Activated naive CD4-positive, alpha-beta T cell treated with anti-CD3 and anti-CD28 coated beads, Interleukin-2, amount 10 ng/mL, durations not matched to agents 7 days and 5 days (primary cell): Measurements from ENCODE around the gene COX11.

Experiments
- CTCF ChIA-PET: fragments of 350-600 bp; sonication (Branson Sonifier 250); formaldehyde crosslinking; loops from one replicate; lab custom pipeline; 2021; ENCODE audit warnings: antibody characterized with exemption; lab: Charles Lee
- DNase-seq: peaks from one replicate; pipeline ENCODE4 v3.0.0-alpha.2; 2020
- H3K27ac Mint-ChIP-seq: one replicate; pipeline ENCODE4 v1.8.0; 2021; ENCODE audit warnings: mild to moderate bottlenecking, moderate library complexity, mixed read lengths
- H3K27me3 Mint-ChIP-seq: one replicate; pipeline ENCODE4 v1.8.0; 2021; ENCODE audit warnings: mild to moderate bottlenecking, mixed read lengths
- H3K36me3 Mint-ChIP-seq: one replicate; pipeline ENCODE4 v1.8.0; 2021; ENCODE audit warnings: mixed read lengths
- H3K4me1 Mint-ChIP-seq: one replicate; pipeline ENCODE4 v1.8.0; 2021; ENCODE audit warnings: mixed read lengths
- H3K4me3 Mint-ChIP-seq: one replicate; pipeline ENCODE4 v1.8.0; 2021; ENCODE audit warnings: mild to moderate bottlenecking, moderate library complexity, mixed read lengths
- H3K9me3 Mint-ChIP-seq: one replicate; pipeline ENCODE4 v1.8.0; 2021; ENCODE audit warnings: mixed read lengths

COX11 gene, protein sequence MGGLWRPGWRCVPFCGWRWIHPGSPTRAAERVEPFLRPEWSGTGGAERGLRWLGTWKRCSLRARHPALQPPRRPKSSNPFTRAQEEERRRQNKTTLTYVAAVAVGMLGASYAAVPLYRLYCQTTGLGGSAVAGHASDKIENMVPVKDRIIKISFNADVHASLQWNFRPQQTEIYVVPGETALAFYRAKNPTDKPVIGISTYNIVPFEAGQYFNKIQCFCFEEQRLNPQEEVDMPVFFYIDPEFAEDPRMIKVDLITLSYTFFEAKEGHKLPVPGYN

DNA sequence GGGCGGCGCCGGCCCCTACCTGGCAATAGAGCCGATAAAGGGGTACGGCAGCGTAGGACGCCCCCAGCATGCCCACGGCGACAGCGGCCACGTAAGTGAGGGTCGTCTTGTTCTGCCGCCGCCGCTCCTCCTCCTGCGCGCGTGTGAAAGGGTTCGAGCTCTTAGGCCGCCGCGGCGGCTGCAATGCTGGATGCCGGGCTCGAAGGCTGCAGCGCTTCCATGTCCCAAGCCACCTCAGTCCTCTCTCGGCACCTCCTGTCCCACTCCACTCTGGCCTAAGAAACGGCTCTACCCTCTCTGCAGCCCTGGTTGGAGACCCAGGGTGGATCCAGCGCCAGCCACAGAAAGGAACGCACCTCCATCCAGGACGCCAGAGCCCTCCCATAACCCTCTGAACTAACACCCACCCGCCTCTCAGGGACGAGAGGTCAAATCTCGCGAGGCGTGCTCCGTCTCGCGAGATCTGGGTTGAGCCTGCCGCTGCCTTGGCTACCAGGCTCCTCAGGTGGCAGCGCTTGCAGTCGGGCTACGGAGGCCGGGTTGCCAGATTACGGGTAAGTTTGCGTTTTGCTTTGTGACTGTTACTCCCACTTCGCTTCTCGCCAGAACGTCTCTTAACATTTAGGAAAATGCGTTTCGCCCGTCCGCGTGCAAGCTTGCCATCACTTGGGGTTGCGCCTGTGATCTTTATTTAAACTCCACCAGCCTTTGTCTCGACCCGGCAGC is at the start of gene COX11, which contains the start of gene STXBP4:
Gene COX11, minus strand, starts transcription at position 393 of the 726 bp plus-strand sequence. Its CDS starts 8 bp downstream, at position 385.
Gene STXBP4, plus strand, starts transcription at position 504 of the 726 bp plus-strand sequence. CDS start 17,455 bp downstream, outside the sequence.
- Mint-ChIP-seq H3K4me1 (peaks cover 26% of the 10 kb centered on the region), H3K36me3 (peaks cover 8% of the 10 kb centered on the region), H3K27ac (no peak within 1 kb of the TSS), H3K4me3 (no peak within 1 kb of the TSS), H3K27me3 (no peaks in the 10 kb centered on the region), H3K9me3 (no peaks in the 10 kb centered on the region)
- CTCF ChIA-PET, result interaction anchor here (0.7 to 1.0 kb wide), 2 partner anchors 24 to 274 kb away, joined by 3 to 4 read pairs; no protein-coding TSS in a partner anchor
- peak; percentile 96 for DNase-seq

DNA sequence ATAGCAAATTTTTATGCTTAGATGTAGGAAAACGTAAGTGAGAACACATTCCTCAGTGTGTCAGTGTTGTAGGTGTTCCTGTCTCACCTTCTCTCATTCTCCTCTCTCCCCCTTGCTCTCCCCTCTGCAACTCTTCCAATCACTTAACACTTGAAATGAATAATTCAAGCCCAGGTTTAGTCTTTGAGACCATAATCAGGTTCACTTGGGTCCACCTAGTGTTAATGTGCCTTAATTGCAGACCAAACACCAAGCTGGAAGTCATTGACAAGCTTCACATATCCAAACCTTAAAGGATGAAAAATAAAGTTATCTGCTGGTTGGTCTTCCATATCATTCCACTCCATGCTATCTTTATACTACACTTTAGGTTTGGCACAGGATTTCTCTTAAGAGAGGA is 37.1 kb upstream of the COX11 start:
- peak; percentile 23 for DNase-seq
- Mint-ChIP-seq H3K4me3 (no peak overlapping the region), H3K4me1 (no peaks in the 10 kb centered on the region), H3K36me3 (no peaks in the 10 kb centered on the region), H3K27ac (no peak overlapping the region), H3K27me3 (no peaks in the 10 kb centered on the region), H3K9me3 (no peaks in the 10 kb centered on the region)
- CTCF ChIA-PET, result interaction anchor here (0.5 to 1.5 kb wide), 9 partner anchors 12 to 509 kb away, joined by 3 to 4 read pairs (median 3); no protein-coding TSS in a partner anchor

- Mint-ChIP-seq H3K27me3 (no peaks in the 10 kb centered on the region), H3K4me3 (no peak overlapping the region), H3K27ac (no peak overlapping the region), H3K9me3 (no peaks in the 10 kb centered on the region), H3K4me1 (no peaks in the 10 kb centered on the region), H3K36me3 (no peaks in the 10 kb centered on the region)
- CTCF ChIA-PET, result interaction anchor here (1.1 to 1.5 kb wide), 2 partner anchors 234 to 352 kb away, joined by 3 to 4 read pairs; no protein-coding TSS in a partner anchor
- no peak for DNase-seq
Observed at GRCh38 chr17:55004484-55004883, 36.0 kb upstream of the COX11 start.

GRCh38 chr17:55002458-55002857 is 34.0 kb upstream of the COX11 start:
- Mint-ChIP-seq H3K36me3 (no peaks in the 10 kb centered on the region), H3K27me3 (no peaks in the 10 kb centered on the region), H3K9me3 (no peaks in the 10 kb centered on the region), H3K4me1 (no peaks in the 10 kb centered on the region), H3K4me3 (no peak overlapping the region), H3K27ac (no peak overlapping the region)
- no peak for DNase-seq
- CTCF ChIA-PET, result no interaction called here

- CTCF ChIA-PET, result interaction anchor here (1.3 to 6.6 kb wide), 3 partner anchors 300 to 360 kb away, joined by 3 to 60 read pairs (median 9); no protein-coding TSS in a partner anchor
Observed at GRCh38 chr17:54996441-54996840, 28.0 kb upstream of the COX11 start.

GRCh38 chr17:54992797-54993639 is 24.6 kb upstream of the COX11 start:
- Mint-ChIP-seq H3K27ac (no peak overlapping the region), H3K27me3 (no peaks in the 10 kb centered on the region)
- CTCF ChIA-PET, result interaction anchor here (0.7 to 6.6 kb wide), 20 partner anchors 12 to 778 kb away, joined by 3 to 60 read pairs (median 3); partner anchors contain the start of genes COX11 and STXBP4

More at GRCh38 chr17:54996441-54996840, 28.0 kb upstream of the COX11 start:
- no peak for DNase-seq
- no peaks in the 10 kb centered on the region for H3K36me3 Mint-ChIP-seq
- no peak overlapping the region for H3K4me3 Mint-ChIP-seq
- H3K27me3 Mint-ChIP-seq, result no peaks in the 10 kb centered on the region
- no peaks in the 10 kb centered on the region for H3K9me3 Mint-ChIP-seq
- no peak overlapping the region for H3K27ac Mint-ChIP-seq
- H3K4me1 Mint-ChIP-seq, result no peaks in the 10 kb centered on the region

DNA sequence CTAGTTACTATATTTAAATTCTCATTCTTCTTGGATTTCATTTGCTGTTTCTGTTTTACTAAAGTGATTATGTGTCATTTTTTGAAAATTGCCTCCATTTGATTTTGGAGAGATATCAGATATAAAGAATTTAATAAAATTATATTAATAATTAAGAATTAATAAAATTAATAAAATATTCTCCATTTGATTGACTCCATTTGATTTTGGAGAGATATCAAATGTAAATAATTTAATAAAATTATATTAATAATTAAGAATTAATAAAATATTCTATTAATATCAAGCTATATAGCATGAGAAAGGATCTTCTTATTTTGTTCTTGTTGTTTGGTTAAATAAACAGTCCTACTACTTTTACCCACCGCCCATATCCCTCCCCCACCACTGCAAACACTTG is 23.1 kb upstream of the COX11 start:
- CTCF ChIA-PET, result interaction anchor here (0.5 to 6.6 kb wide), 6 partner anchors 16 to 724 kb away, joined by 3 to 60 read pairs (median 4); no protein-coding TSS in a partner anchor
- H3K27me3 Mint-ChIP-seq, result no peaks in the 10 kb centered on the region

More at GRCh38 chr17:54992797-54993639, 24.6 kb upstream of the COX11 start:
- Mint-ChIP-seq H3K4me1 (no peaks in the 10 kb centered on the region), H3K9me3 (no peaks in the 10 kb centered on the region), H3K36me3 (no peaks in the 10 kb centered on the region), H3K4me3 (no peak overlapping the region)
- no peak for DNase-seq

DNA sequence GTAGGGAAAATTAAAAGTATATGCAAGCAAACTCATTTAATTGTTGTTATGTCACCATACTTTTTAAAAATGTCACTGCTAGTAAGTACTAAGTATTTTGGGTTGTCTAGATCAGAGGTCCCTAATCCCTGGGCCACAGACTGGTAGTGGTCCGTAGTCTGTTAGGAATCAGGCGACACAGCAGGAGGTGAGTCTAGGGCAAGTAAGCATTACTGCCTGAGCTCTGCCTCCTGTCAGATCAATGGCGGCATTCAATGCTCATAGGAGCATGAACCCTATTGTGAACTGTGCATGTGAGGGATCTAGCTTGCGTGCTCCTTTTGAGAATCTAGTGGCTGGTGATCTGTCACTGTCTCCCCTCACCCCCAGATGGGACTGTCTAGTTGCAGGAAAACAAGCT is 21.7 kb upstream of the COX11 start:
- Mint-ChIP-seq H3K27ac (no peak overlapping the region), H3K4me3 (no peak overlapping the region), H3K36me3 (no peaks in the 10 kb centered on the region), H3K27me3 (no peaks in the 10 kb centered on the region), H3K4me1 (no peaks in the 10 kb centered on the region), H3K9me3 (no peaks in the 10 kb centered on the region)
- DNase-seq, result no peak
- CTCF ChIA-PET, result interaction anchor here (6.6 kb wide), 1 partner anchor 367 kb away, joined by 60 read pairs; no protein-coding TSS in a partner anchor

More for the DNA sequence above, 23.1 kb upstream of the COX11 start:
- no peaks in the 10 kb centered on the region for H3K9me3 Mint-ChIP-seq
- H3K4me1 Mint-ChIP-seq, result no peaks in the 10 kb centered on the region
- DNase-seq, result no peak
- no peak overlapping the region for H3K4me3 Mint-ChIP-seq
- no peak overlapping the region for H3K27ac Mint-ChIP-seq
- no peaks in the 10 kb centered on the region for H3K36me3 Mint-ChIP-seq

- CTCF ChIA-PET, result interaction anchor here (1.4 kb wide), 1 partner anchor 372 kb away, joined by 5 read pairs; no protein-coding TSS in a partner anchor
- Mint-ChIP-seq H3K4me3 (no peak overlapping the region), H3K36me3 (no peaks in the 10 kb centered on the region), H3K4me1 (no peaks in the 10 kb centered on the region), H3K27ac (no peak overlapping the region), H3K27me3 (no peaks in the 10 kb centered on the region), H3K9me3 (peaks cover 3% of the 10 kb centered on the region)
- no peak for DNase-seq
Observed at GRCh38 chr17:54985476-54985875, 17.0 kb upstream of the COX11 start.

DNA sequence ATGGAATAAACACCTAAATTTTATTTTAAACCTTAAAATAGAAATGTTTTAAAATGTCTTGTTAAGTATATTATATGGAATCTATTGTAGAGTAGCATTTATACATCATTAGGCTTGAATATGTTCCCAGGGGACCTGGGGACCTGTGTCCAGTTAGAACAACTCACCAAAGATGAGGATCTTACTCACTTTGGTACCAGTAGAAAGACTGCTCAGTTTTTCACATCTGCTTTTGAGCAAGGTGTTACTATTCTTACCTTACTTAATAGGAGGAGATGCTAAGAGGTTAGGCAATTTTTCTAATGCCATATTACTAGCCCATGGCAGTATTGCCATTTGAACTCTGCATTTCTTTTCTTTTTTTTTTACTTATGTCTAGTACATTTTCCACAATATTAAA is 14.8 kb upstream of the COX11 start:
- H3K36me3 Mint-ChIP-seq, result no peaks in the 10 kb centered on the region
- H3K9me3 Mint-ChIP-seq, result peaks cover 5% of the 10 kb centered on the region
- CTCF ChIA-PET, result no interaction called here
- H3K27me3 Mint-ChIP-seq, result no peaks in the 10 kb centered on the region
- H3K4me1 Mint-ChIP-seq, result peaks cover 2% of the 10 kb centered on the region
- H3K4me3 Mint-ChIP-seq, result no peak overlapping the region
- DNase-seq, result no peak
- H3K27ac Mint-ChIP-seq, result no peak overlapping the region

DNA sequence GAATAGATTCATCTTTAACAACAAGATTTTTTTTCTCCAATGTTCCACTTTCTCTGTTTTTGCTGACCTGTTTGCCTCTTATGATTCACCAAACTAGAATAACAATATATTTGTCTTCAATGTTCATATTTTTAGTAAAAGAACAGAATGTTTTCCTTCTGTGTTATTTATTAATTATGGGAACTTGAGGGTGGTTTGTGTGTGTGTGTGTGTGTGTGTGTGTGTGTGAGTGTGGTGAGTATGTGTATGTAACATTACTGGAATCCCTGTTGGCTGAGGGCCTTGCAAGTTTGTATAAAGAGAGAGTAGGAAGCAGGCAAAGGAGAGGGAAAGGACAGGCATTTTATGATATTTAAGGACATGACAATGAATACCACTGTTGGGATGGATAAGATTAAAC is 13.9 kb upstream of the COX11 start:
- DNase-seq, result no peak
- no peaks in the 10 kb centered on the region for H3K27me3 Mint-ChIP-seq
- peaks cover 5% of the 10 kb centered on the region for H3K9me3 Mint-ChIP-seq
- H3K4me1 Mint-ChIP-seq, result peaks cover 2% of the 10 kb centered on the region
- H3K36me3 Mint-ChIP-seq, result no peaks in the 10 kb centered on the region
- CTCF ChIA-PET, result no interaction called here
- no peak overlapping the region for H3K4me3 Mint-ChIP-seq
- no peak overlapping the region for H3K27ac Mint-ChIP-seq

DNA sequence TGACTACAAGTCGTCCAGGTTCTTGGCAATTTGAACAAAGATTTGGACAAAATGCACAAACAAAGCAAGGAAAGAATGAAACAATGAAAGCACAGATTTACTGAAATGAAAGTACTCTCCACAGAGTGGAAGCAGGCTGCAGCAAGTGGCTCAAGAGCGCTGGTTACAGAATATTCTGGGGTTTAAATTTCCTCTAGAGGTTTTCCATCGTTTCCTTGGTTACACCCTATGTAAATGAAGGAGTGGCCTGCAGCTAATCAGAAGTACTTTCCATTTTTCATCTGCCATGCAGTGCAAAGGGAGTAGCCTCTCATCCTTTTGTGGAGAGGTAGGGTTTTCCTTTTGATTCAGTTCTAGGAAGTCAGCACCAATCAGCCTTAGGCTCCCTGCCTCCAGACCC is 11.9 kb upstream of the COX11 start:
- no peak for DNase-seq
- H3K27me3 Mint-ChIP-seq, result no peaks in the 10 kb centered on the region
- CTCF ChIA-PET, result no interaction called here
- peaks cover 5% of the 10 kb centered on the region for H3K9me3 Mint-ChIP-seq
- no peak overlapping the region for H3K4me3 Mint-ChIP-seq
- H3K27ac Mint-ChIP-seq, result no peak overlapping the region
- H3K36me3 Mint-ChIP-seq, result no peaks in the 10 kb centered on the region
- H3K4me1 Mint-ChIP-seq, result peaks cover 11% of the 10 kb centered on the region

GRCh38 chr17:54979657-54980056 is 11.2 kb upstream of the COX11 start:
- CTCF ChIA-PET, result interaction anchor here (1.2 kb wide), 1 partner anchor 377 kb away, joined by 3 read pairs; no protein-coding TSS in a partner anchor
- no peak overlapping the region for H3K4me3 Mint-ChIP-seq

More at GRCh38 chr17:54979657-54980056, 11.2 kb upstream of the COX11 start:
- Mint-ChIP-seq H3K9me3 (peaks cover 5% of the 10 kb centered on the region), H3K27ac (no peak overlapping the region), H3K4me1 (peaks cover 11% of the 10 kb centered on the region), H3K36me3 (no peaks in the 10 kb centered on the region), H3K27me3 (no peaks in the 10 kb centered on the region)
- no peak for DNase-seq
